Measurements from ENCODE around the gene DBN1. TPM values are rescaled to one million over a fixed set of nuclear protein-coding genes. Genes with fewer than 3 reads are reported as not detected.
A peak's percentile ranks its signal among the peaks of the same experiment; 100 is the strongest.

Gene DBN1
- polyA plus RNA-seq, 1 of the 3 experiments (the other 2 are of a cell fraction): 244 TPM

DNA sequence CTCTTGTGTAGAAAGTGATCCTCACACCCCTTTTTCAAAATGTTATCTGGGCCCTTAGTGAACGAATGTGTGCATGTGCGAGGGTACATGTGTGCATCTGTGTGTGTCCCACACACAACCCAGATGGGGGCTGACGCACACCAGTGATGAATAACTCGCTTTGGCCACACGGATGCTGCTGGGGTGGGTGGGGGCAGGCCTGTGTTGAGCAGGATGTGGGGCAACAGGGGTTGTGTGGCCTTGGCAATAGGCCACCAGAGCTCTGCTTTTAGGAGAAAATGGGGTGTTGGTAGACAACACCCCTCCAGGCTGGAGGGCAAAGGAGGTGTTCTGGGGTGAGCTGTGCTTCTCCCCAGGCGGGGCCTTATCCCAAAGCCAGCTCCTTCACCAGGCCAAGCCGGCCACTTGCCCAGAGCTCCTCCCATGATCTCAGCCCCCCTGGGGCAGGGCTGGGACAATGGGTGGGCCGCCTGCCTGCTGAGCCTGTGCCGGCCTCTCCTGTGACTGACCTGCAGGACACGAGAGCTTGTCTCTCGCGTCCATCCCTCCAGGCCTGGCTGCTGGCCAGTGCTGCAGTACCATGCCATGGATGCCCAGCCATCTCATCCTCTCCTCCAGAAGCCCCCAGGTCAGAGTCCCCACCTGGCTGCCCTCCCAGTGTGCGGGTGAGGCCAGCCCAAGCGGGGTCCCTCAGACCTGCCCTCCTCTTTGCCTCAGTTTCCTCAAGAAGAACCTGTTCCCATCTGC is 1.7 kb downstream of the DBN1 start:
- peak; percentile 73 for DNase-seq
- Histone ChIP-seq H3K79me2 (ENCODE audit: insufficient read depth) (peaks cover 55% of the 10 kb centered on the region), H3K36me3 (replicated peaks in 1 of 2; ENCODE audit: control insufficient read depth in 1 of 2, insufficient read depth in 2 of 2, low read length in 1 of 2) (peaks cover 12 to 32% of the 10 kb centered on the region in 2 experiments), H3F3A (replicated peaks; ENCODE audit: insufficient read depth) (peaks cover 23% of the 10 kb centered on the region), H3K27me3 (ENCODE audit: insufficient read depth) (no peaks in the 10 kb centered on the region), H3K4me2 (peak overlapping the region; percentile 100), H3K9me2 (no peaks in the 10 kb centered on the region), H3K9me3 (no peaks in the 10 kb centered on the region), H4K20me1 (ENCODE audit: insufficient read depth) (peaks cover 55% of the 10 kb centered on the region), H2AFZ (ENCODE audit: low read depth) (no peak overlapping the region), H3K4me3 (ENCODE audit: low read depth in 2 of 2, low read length in 1 of 2) (peak overlapping the region; percentile 96), H3K9ac (peak overlapping the region; percentile 81), H3K4me1 (ENCODE audit: control insufficient read depth in 1 of 2, insufficient read depth in 2 of 2, low read depth in 1 of 2, low read length in 1 of 2) (peaks cover 35 to 64% of the 10 kb centered on the region in 2 experiments; a peak in 3 of 4 replicates), H3K27ac (ENCODE audit: low read depth in 2 of 2, low read length in 1 of 2) (peak overlapping the region; percentile 52 to 92; a peak in 3 of 4 replicates)
- no peak for TF ChIP-seq TCF12 (IDR thresholded peaks at IDR 0.05)
- WGBS (ENCODE audit: low lambda C conversion rate): 52% methylated on average over 9 of the region's 14 CpGs
- ChIA-PET CTCF (interaction anchor here (1.0 to 20.3 kb wide), 12 partner anchors 10 to 101 kb away, joined by 3 to 215 read pairs (median 7); partner anchors contain the start of gene PDLIM7), POLR2A (interaction anchor here (1.1 to 4.6 kb wide), 9 partner anchors 8 to 29 kb away, joined by 3 to 43 read pairs (median 10); partner anchors contain the start of gene PDLIM7)

DNA sequence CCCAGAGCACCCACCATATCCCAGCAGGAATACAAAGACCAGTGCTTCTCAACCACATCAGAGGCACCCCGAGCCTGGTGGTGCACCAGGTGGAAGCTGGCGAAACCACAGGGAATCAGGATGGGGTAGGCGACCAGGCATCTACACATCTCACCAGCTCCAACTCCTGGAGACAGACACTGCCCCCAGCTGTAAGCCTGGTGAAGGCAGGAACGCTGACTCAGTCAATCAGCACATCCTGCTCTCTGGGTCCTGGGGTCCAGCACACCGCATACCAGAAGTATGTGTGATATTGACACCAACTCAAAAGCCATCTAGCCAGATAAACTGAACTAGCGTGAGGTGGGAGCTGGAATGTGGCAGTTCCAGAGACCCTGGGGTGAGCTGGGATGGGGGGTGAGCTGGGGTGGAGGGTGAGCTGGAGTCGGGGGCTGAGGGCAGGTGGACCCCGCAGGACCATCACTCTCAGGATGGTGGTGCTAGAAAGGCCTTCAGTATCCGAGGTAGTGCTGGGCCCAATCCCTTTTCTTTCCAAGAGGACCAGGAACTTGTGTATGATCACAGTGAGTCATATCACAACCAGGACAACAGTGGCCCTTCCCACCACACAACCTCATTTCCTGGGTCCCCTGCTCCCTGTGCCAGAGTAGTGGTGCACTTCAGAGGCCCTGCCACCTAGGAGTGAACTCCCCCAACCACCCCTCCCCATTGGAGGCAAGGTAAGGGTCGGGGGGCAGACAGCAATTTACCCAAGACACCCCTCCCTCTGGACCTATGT is 2.5 kb downstream of the DBN1 start:
- Histone ChIP-seq H3K4me2 (peak overlapping the region; percentile 100), H3K79me2 (ENCODE audit: insufficient read depth) (peaks cover 63% of the 10 kb centered on the region), H3K9me3 (no peaks in the 10 kb centered on the region), H3K27me3 (ENCODE audit: insufficient read depth) (no peaks in the 10 kb centered on the region), H2AFZ (ENCODE audit: low read depth) (no peak overlapping the region), H4K20me1 (ENCODE audit: insufficient read depth) (peaks cover 60% of the 10 kb centered on the region), H3K4me3 (ENCODE audit: low read depth in 2 of 2, low read length in 1 of 2) (peak overlapping the region; percentile 96), H3K36me3 (replicated peaks in 1 of 2; ENCODE audit: control insufficient read depth in 1 of 2, insufficient read depth in 2 of 2, low read length in 1 of 2) (peaks cover 20 to 40% of the 10 kb centered on the region in 2 experiments), H3K9ac (peak overlapping the region; percentile 81; the same call in 1 of the 2 replicates), H3K9me2 (no peaks in the 10 kb centered on the region), H3K4me1 (ENCODE audit: control insufficient read depth in 1 of 2, insufficient read depth in 2 of 2, low read depth in 1 of 2, low read length in 1 of 2) (peaks cover 35 to 57% of the 10 kb centered on the region in 2 experiments; a peak in 3 of 4 replicates), H3F3A (replicated peaks; ENCODE audit: insufficient read depth) (peaks cover 19% of the 10 kb centered on the region), H3K27ac (ENCODE audit: low read depth in 2 of 2, low read length in 1 of 2) (peak overlapping the region; percentile 38 to 53; a peak in 3 of 4 replicates)
- WGBS (ENCODE audit: low lambda C conversion rate): 81% methylated on average over 5 of the region's 10 CpGs
- CTCF ChIA-PET: interaction anchor here (1.0 to 20.3 kb wide), 7 partner anchors 15 to 357 kb away, joined by 3 to 215 read pairs (median 12); partner anchors contain the start of gene PDLIM7
- POLR2A ChIA-PET: interaction anchor here (1.1 to 4.6 kb wide), 10 partner anchors 8 to 30 kb away, joined by 3 to 43 read pairs (median 10); partner anchors contain the start of gene PDLIM7
- DNase-seq: no peak
- TF ChIP-seq RAD21 (IDR thresholded peaks at IDR 0.05; ENCODE audit: low read length) (no peak), EP300 (IDR thresholded peaks at IDR 0.05; ENCODE audit: borderline replicate concordance in 1 of 2, low read depth in 1 of 2, low read length in 1 of 2) (no peak), GATA2 (CRISPR knock-in tag; IDR thresholded peaks at IDR 0.05) (no peak), RXRA (IDR thresholded peaks at IDR 0.05; ENCODE audit: borderline replicate concordance, low read depth) (no peak), EZH2phosphoT487 (IDR thresholded peaks at IDR 0.05; ENCODE audit: borderline replicate concordance, low read depth) (no peak), SMC3 (IDR thresholded peaks at IDR 0.05; ENCODE audit: low read depth, low read length) (no peak), RCOR1 (IDR thresholded peaks at IDR 0.05; ENCODE audit: low read length) (no peak), PBX3 (IDR thresholded peaks at IDR 0.05) (no peak), MEF2A (IDR thresholded peaks at IDR 0.05; ENCODE audit: borderline replicate concordance, low read depth) (no peak), NRF1 (IDR thresholded peaks at IDR 0.05; ENCODE audit: low read depth, low read length) (no peak), CHD2 (IDR thresholded peaks at IDR 0.05; ENCODE audit: low read length, partially characterized antibody) (no peak), SIN3A (IDR thresholded peaks at IDR 0.05; ENCODE audit: borderline replicate concordance, low read depth, low read length) (no peak), FOSL2 (IDR thresholded peaks at IDR 0.05; ENCODE audit: borderline replicate concordance, low read depth) (no peak)
- TF ChIP-seq, protein P1, sequence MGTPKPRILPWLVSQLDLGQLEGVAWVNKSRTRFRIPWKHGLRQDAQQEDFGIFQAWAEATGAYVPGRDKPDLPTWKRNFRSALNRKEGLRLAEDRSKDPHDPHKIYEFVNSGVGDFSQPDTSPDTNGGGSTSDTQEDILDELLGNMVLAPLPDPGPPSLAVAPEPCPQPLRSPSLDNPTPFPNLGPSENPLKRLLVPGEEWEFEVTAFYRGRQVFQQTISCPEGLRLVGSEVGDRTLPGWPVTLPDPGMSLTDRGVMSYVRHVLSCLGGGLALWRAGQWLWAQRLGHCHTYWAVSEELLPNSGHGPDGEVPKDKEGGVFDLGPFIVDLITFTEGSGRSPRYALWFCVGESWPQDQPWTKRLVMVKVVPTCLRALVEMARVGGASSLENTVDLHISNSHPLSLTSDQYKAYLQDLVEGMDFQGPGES (IDR thresholded peaks at IDR 0.05; ENCODE audit: low read depth, low read length): no peak
- TF ChIP-seq, protein P2, sequence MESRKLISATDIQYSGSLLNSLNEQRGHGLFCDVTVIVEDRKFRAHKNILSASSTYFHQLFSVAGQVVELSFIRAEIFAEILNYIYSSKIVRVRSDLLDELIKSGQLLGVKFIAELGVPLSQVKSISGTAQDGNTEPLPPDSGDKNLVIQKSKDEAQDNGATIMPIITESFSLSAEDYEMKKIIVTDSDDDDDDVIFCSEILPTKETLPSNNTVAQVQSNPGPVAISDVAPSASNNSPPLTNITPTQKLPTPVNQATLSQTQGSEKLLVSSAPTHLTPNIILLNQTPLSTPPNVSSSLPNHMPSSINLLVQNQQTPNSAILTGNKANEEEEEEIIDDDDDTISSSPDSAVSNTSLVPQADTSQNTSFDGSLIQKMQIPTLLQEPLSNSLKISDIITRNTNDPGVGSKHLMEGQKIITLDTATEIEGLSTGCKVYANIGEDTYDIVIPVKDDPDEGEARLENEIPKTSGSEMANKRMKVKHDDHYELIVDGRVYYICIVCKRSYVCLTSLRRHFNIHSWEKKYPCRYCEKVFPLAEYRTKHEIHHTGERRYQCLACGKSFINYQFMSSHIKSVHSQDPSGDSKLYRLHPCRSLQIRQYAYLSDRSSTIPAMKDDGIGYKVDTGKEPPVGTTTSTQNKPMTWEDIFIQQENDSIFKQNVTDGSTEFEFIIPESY (IDR thresholded peaks at IDR 0.05; ENCODE audit: borderline replicate concordance, low read depth): no peak

All from SK-N-SH (cell line).